ENCODE data around the gene DHDH. TPM values are rescaled to one million over a fixed set of nuclear protein-coding genes. Genes with fewer than 3 reads are reported as not detected.
"Not testable (repeated sequence)": the region's sequence is repeated elsewhere in the genome, so short reads cannot be mapped to it uniquely, and the experiment has no call there.

The DHDH gene
- total and polyA plus RNA-seq, 2 experiments from 2014 or later, result 0.69 to 4.7 TPM

DNA sequence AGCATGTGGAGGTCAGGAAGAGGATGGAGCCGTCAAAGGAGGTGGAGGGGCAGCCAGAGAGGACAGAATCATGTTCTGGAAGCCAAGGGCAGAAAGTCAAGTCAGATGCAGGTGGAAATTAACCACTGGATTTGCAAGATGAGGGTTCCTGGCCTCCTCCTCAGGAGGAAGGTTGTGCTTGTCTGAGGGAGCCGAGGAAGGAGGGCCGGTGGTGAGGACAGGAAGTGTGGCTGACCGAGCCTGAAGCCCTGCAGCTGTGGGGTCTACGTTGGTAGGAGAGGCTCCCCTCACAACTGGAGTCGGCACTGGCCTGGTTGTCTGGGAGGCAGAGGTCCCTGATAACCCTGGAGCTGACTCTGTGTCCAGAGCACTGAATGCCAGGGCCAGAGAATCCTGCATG, 15.4 kb upstream of the DHDH start (continued):
- TF ChIP-seq ZNF114 (CRISPR knock-in tag; IDR thresholded peaks at IDR 0.05), result no peak
- TF ChIP-seq CREB1 (CRISPR knock-in tag; IDR thresholded peaks at IDR 0.05; ENCODE audit: low read depth), result no peak
- no peak for TF ChIP-seq EZH2phosphoT487 (IDR thresholded peaks at IDR 0.05; ENCODE audit: unreplicated experiment)
- TF ChIP-seq, protein P1, sequence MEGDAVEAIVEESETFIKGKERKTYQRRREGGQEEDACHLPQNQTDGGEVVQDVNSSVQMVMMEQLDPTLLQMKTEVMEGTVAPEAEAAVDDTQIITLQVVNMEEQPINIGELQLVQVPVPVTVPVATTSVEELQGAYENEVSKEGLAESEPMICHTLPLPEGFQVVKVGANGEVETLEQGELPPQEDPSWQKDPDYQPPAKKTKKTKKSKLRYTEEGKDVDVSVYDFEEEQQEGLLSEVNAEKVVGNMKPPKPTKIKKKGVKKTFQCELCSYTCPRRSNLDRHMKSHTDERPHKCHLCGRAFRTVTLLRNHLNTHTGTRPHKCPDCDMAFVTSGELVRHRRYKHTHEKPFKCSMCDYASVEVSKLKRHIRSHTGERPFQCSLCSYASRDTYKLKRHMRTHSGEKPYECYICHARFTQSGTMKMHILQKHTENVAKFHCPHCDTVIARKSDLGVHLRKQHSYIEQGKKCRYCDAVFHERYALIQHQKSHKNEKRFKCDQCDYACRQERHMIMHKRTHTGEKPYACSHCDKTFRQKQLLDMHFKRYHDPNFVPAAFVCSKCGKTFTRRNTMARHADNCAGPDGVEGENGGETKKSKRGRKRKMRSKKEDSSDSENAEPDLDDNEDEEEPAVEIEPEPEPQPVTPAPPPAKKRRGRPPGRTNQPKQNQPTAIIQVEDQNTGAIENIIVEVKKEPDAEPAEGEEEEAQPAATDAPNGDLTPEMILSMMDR (conservative IDR thresholded peaks at IDR 0.05; ENCODE audit: low read depth in 2 of 2), result no peak
- TF ChIP-seq EZH2 (IDR thresholded peaks at IDR 0.05; ENCODE audit: low read depth, unreplicated experiment), result no peak
- TF ChIP-seq, protein P2, sequence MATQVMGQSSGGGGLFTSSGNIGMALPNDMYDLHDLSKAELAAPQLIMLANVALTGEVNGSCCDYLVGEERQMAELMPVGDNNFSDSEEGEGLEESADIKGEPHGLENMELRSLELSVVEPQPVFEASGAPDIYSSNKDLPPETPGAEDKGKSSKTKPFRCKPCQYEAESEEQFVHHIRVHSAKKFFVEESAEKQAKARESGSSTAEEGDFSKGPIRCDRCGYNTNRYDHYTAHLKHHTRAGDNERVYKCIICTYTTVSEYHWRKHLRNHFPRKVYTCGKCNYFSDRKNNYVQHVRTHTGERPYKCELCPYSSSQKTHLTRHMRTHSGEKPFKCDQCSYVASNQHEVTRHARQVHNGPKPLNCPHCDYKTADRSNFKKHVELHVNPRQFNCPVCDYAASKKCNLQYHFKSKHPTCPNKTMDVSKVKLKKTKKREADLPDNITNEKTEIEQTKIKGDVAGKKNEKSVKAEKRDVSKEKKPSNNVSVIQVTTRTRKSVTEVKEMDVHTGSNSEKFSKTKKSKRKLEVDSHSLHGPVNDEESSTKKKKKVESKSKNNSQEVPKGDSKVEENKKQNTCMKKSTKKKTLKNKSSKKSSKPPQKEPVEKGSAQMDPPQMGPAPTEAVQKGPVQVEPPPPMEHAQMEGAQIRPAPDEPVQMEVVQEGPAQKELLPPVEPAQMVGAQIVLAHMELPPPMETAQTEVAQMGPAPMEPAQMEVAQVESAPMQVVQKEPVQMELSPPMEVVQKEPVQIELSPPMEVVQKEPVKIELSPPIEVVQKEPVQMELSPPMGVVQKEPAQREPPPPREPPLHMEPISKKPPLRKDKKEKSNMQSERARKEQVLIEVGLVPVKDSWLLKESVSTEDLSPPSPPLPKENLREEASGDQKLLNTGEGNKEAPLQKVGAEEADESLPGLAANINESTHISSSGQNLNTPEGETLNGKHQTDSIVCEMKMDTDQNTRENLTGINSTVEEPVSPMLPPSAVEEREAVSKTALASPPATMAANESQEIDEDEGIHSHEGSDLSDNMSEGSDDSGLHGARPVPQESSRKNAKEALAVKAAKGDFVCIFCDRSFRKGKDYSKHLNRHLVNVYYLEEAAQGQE (IDR thresholded peaks at IDR 0.05; ENCODE audit: unreplicated experiment), result no peak

DNA sequence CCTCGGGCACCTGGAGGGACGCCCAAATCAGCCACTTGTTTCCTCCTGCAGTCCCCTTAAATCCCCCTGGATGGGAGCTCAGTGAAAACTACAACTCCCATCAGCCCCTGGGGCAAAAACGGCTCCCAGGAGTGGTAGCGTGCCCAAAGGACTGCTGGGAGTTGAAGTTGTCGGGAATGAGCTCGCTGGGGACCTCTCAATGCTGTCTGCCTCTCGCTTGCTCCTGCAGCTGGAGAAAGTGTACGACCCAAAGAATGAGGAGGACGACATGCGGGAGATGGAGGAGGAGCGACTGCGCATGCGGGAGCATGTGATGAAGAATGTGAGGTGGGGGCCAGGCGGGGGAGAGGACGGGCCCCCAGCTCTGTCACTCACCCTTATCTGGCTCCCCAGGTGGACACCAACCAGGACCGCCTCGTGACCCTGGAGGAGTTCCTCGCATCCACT, 14.7 kb upstream of the DHDH start:
- Histone ChIP-seq H3K4me2 (no peak overlapping the region), H3K27me3 (ENCODE audit: insufficient read depth) (no peaks in the 10 kb centered on the region), H3F3A (replicated peaks; ENCODE audit: low read depth) (0 out of 2 replicates have a peak, but pooled peaks cover 8% of the 10 kb centered on the region), H3K4me3 (no peak overlapping the region), H3K4me1 (ENCODE audit: insufficient read depth) (no peaks in the 10 kb centered on the region), H3K36me3 (ENCODE audit: insufficient read depth) (peaks cover 12% of the 10 kb centered on the region; the same call in 1 of the 2 replicates), H3K79me2 (replicated peaks; ENCODE audit: insufficient read depth) (no peaks in the 10 kb centered on the region), H2AFZ (no peak overlapping the region), H4K20me1 (replicated peaks; ENCODE audit: insufficient read depth) (peaks cover 3% of the 10 kb centered on the region), H3K9me2 (ENCODE audit: insufficient read depth) (no peaks in the 10 kb centered on the region), H3K27ac (ENCODE audit: low read depth) (no peak overlapping the region)
- peak; percentile 98 for ATAC-seq
- Mint-ChIP-seq H3K27ac (no peak overlapping the region), H3K4me3 (no peak overlapping the region), H3K36me3 (ENCODE audit: low read depth) (peaks cover 26% of the 10 kb centered on the region), H3K27me3 (ENCODE audit: insufficient read depth, low read depth, poor library complexity) (peaks cover 4% of the 10 kb centered on the region), H3K4me1 (no peaks in the 10 kb centered on the region), H3K9me3 (no peaks in the 10 kb centered on the region)
- peak; percentile 92 for DNase-seq (ENCODE audit: low spot score)
- TF ChIP-seq, protein P3, sequence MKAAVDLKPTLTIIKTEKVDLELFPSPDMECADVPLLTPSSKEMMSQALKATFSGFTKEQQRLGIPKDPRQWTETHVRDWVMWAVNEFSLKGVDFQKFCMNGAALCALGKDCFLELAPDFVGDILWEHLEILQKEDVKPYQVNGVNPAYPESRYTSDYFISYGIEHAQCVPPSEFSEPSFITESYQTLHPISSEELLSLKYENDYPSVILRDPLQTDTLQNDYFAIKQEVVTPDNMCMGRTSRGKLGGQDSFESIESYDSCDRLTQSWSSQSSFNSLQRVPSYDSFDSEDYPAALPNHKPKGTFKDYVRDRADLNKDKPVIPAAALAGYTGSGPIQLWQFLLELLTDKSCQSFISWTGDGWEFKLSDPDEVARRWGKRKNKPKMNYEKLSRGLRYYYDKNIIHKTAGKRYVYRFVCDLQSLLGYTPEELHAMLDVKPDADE (IDR thresholded peaks at IDR 0.05), result peak; percentile 99
- TF ChIP-seq ZNF331 (CRISPR knock-in tag; IDR thresholded peaks at IDR 0.05; ENCODE audit: low read depth) (no peak), CREB1 (CRISPR knock-in tag; IDR thresholded peaks at IDR 0.05; ENCODE audit: low read depth) (peak; percentile 34; the same call in 1 of the 2 replicates)

DNA sequence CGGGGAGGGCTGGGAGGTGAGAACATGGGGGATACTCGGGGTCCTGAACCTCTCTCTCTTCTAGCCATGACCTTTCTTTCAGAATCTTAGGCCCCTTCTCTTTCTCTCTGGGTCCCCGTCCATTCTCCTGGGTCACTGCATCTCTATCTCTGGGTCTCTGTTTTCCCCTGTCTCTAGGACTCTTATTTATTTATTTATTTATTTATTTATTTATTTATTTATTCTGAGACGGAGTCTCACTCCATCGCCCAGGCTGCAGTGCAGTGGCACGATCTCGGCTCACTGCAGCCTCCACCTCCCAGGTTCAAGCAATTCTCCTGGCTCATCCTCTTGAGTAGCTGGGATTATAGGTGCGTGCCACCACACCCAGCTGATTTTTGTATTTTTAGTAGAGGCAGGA, 14.2 kb upstream of the DHDH start:
- not testable (repeated sequence) for H3K79me2 ChIP-seq (replicated peaks; ENCODE audit: insufficient read depth); H3K9me3 Mint-ChIP-seq; H3K27me3 Mint-ChIP-seq (ENCODE audit: insufficient read depth, low read depth, poor library complexity); H3K4me1 ChIP-seq (ENCODE audit: insufficient read depth); DNase-seq (ENCODE audit: low spot score); H3K4me1 Mint-ChIP-seq; H4K20me1 ChIP-seq (replicated peaks; ENCODE audit: insufficient read depth); ATAC-seq; H3K36me3 ChIP-seq (ENCODE audit: insufficient read depth); H3K9me2 ChIP-seq (ENCODE audit: insufficient read depth); H3K27me3 ChIP-seq (ENCODE audit: insufficient read depth); H3K4me3 ChIP-seq; H3K27ac Mint-ChIP-seq; H3K4me2 ChIP-seq; H3K27ac ChIP-seq (ENCODE audit: low read depth); H2AFZ ChIP-seq; H3F3A ChIP-seq (replicated peaks; ENCODE audit: low read depth); H3K4me3 Mint-ChIP-seq
- H3K36me3 Mint-ChIP-seq (ENCODE audit: low read depth), result peaks cover 23% of the 10 kb centered on the region

Data from GM23338 (cell line).